NB4 (cell line): Measurements from ENCODE around the gene LEMD1.

Experiments
- DNase-seq: peaks from one replicate; pipeline ENCODE4 v3.0.0; 2010; ENCODE audit warnings: low read depth
- H3K4me3 ChIP-seq: one replicate; pipeline ENCODE4 v1.5.1; 2011; ENCODE audit warnings: mild to moderate bottlenecking, low read depth, low read length, moderate library complexity
- MYC ChIP-seq: IDR thresholded peaks from 2 replicates; pipeline ENCODE4 v1.6.1; 2011; ENCODE audit warnings: low read depth, low read length
- POLR2A ChIP-seq: IDR thresholded peaks from 2 replicates; pipeline ENCODE4 v1.6.1; 2011; ENCODE audit warnings: mild to moderate bottlenecking; ENCODE audit not compliant: insufficient read length; ENCODE audit errors: extremely low read depth
- TF ChIP-seq, protein P1 (sequence below): IDR thresholded peaks from one replicate; pipeline ENCODE4 v1.5.1; 2012; ENCODE audit warnings: low read depth, low read length
- TF ChIP-seq, protein P2 (sequence below): IDR thresholded peaks from 2 replicates; pipeline ENCODE4 v1.6.1; 2011; ENCODE audit warnings: low read depth, low read length

Gene LEMD1

GRCh38 chr1:205358579-205358978 is 63.3 kb downstream of the LEMD1 start:
- H3K4me3 ChIP-seq: no peak overlapping the region
- TF ChIP-seq POLR2A: no peak
- no peak for DNase-seq

DNA sequence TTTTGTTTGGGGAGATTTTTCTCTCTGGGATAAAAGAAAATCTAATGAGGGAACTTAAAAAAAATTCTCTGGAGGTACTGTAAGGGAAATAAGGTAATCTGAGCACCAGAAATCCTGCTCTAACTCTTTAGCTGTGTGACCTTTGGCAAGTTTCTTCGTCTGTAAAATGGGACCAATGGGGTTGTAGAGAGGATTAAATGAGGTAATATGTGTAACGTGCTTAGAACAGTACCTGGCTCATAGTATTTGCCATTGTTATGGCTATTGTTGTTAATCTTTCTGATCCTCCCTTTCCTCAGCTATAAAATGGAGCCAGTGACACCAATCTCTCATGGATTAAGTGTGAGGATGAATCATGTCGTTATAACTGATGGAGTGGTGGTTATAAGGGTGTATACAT is 64.3 kb downstream of the LEMD1 start:
- TF ChIP-seq POLR2A (no peak), MYC (no peak)
- TF ChIP-seq, protein P1, sequence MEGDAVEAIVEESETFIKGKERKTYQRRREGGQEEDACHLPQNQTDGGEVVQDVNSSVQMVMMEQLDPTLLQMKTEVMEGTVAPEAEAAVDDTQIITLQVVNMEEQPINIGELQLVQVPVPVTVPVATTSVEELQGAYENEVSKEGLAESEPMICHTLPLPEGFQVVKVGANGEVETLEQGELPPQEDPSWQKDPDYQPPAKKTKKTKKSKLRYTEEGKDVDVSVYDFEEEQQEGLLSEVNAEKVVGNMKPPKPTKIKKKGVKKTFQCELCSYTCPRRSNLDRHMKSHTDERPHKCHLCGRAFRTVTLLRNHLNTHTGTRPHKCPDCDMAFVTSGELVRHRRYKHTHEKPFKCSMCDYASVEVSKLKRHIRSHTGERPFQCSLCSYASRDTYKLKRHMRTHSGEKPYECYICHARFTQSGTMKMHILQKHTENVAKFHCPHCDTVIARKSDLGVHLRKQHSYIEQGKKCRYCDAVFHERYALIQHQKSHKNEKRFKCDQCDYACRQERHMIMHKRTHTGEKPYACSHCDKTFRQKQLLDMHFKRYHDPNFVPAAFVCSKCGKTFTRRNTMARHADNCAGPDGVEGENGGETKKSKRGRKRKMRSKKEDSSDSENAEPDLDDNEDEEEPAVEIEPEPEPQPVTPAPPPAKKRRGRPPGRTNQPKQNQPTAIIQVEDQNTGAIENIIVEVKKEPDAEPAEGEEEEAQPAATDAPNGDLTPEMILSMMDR: no peak
- TF ChIP-seq, protein P2, sequence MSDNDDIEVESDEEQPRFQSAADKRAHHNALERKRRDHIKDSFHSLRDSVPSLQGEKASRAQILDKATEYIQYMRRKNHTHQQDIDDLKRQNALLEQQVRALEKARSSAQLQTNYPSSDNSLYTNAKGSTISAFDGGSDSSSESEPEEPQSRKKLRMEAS: no peak
- DNase-seq: no peak
- H3K4me3 ChIP-seq: no peak overlapping the region

DNA sequence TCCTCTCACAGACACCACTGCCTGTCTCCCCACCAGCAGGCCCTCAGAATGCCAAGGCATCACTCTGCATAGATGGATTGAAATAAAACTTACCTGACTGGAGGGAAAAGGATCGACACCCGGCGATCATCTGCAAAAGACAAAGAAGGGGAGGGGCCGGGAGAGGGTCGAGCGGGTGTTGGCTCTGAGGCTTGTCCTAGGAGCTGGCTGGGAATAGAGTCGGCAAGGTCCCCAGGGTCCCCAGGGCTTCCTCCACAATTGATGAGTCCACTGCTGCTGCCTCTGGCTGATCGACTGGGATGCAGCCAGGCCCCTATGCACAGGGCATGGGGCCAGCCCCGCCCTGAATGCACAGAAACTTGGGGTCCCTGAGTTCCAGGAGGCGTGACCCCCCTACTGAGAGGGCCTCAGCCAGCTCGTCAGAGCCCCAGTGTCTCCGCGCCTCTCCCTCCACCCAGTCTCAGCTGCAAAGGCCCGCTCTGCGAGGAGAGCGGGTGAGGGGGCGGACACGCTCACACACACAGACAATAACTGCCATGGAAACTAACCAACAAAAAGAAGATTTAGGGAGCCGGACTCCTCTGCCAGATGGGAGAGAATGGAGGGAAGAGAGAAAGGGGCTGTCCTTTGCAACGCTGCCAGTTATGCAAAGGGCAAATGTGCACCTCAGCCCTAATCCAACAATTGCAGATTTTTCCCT is 65.3 kb downstream of the LEMD1 start, which contains the start of gene KLHDC8A:
TSS of gene KLHDC8A (minus strand) at position 483 of the 700 bp plus-strand sequence. CDS start 13,318 bp downstream, outside the sequence.
- no peak within 1 kb of the TSS for H3K4me3 ChIP-seq
- TF ChIP-seq MYC (no peak), POLR2A (no peak)
- TF ChIP-seq, protein P2: no peak
- TF ChIP-seq, protein P1: no peak
- DNase-seq: no peak

GRCh38 chr1:205355075-205355453 is 66.8 kb downstream of the LEMD1 start:
- no peak overlapping the region for H3K4me3 ChIP-seq
- TF ChIP-seq POLR2A (no peak), MYC (no peak)
- TF ChIP-seq, protein P1: no peak
- TF ChIP-seq, protein P2: no peak
- no peak for DNase-seq

DNA sequence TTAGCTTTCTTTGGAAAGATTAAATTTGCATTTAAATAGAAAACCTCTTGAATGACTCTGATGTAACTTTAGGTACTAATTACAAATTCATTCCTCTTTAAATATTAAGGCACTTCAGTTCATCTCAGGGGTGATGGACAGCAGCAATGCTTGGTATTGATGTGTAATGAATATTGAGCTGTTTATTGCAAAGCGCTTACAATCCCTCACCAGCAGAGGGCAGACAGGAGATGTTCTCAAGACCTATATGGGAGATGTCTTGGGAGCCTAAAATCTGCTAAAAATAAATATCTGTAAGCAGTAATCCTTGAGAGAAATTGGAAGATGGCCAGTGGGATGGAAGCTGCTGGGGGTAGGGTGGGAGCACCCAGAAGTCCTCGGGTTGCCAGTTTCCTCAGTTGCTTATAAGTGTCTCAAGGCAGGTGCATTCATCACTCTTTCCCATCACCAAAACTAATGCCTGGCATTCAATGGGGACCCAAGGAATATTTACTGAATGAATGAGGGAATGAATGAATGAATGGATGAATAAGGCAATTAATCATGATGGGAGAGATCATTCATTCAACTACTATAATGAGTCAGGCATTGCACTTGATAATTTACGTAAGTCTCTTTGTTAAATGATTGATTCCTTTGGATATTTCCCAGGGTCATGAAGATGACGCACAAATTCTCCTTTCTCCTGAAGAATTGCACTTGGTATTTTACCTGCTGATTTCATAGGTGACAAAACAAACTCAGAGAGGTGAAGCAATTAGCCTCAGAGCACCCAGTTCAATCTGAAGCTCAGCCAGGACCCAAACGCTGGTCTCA is 67.4 kb downstream of the LEMD1 start:
- TF ChIP-seq, protein P1: peak; percentile 81
- TF ChIP-seq, protein P2: no peak
- no peak for TF ChIP-seq POLR2A
- no peak overlapping the region for H3K4me3 ChIP-seq
- DNase-seq: peak; percentile 68

DNA sequence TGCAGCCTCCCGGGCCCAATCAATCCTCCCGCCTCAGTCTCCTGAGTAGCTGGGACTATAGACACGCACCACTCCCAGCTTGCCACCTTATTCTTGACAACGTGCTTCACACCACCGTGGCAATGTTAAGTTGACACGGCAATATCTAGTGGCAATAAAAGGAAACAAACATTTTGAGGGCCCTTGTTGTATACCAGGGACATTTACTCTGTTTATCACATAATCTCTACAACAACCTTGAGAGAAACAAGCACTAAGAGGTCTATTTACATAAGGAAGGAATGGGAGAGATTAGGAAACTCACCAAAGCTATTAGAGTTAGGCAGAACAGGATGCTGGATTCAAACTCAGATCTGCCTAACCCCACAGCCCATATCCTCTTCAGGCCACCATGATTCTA is 68.2 kb downstream of the LEMD1 start:
- no peak overlapping the region for H3K4me3 ChIP-seq
- TF ChIP-seq MYC: no peak
- TF ChIP-seq, protein P2: no peak
- TF ChIP-seq, protein P1: no peak
- TF ChIP-seq POLR2A: no peak
- no peak for DNase-seq
